GM21717 (cell line): ENCODE results near the gene MYO15A.
"Not testable (repeated sequence)": the region's sequence is repeated elsewhere in the genome, so short reads cannot be mapped to it uniquely, and the experiment has no call there.

Experiments
- ATAC-seq: cut with Tn5 transposase; IDR thresholded peaks from one replicate; pipeline ENCODE4 v1.9.1; 2021; ENCODE audit warnings: mild to moderate bottlenecking, moderate library complexity; ENCODE audit not compliant: unreplicated experiment

MYO15A gene

GRCh38 chr17:18203308-18203707 lies 94.8 kb downstream of the MYO15A start:
- no peak for ATAC-seq

GRCh38 chr17:18205861-18206260 lies 97.3 kb downstream of the MYO15A start:
- ATAC-seq = no peak

GRCh38 chr17:18206962-18207361 lies 98.4 kb downstream of the MYO15A start:
- no peak for ATAC-seq

GRCh38 chr17:18208092-18208491 lies 99.5 kb downstream of the MYO15A start:
- ATAC-seq = no peak

- no peak for ATAC-seq
Observed at GRCh38 chr17:18213666-18214270, 105.2 kb downstream of the MYO15A start.

GRCh38 chr17:18216906-18217305 lies 108.3 kb downstream of the MYO15A start:
- ATAC-seq = not testable (repeated sequence)

- ATAC-seq = no peak
Observed at GRCh38 chr17:18217412-18218015, 109.0 kb downstream of the MYO15A start.

- no peak for ATAC-seq
Observed at GRCh38 chr17:18218756-18219415, 110.3 kb downstream of the MYO15A start.

GRCh38 chr17:18224053-18224386 lies 115.5 kb downstream of the MYO15A start:
- ATAC-seq = no peak

- ATAC-seq = no peak
Observed at GRCh38 chr17:18224387-18225120, 116.0 kb downstream of the MYO15A start.

GRCh38 chr17:18225121-18225641 lies 116.6 kb downstream of the MYO15A start, which contains the start of gene LLGL1:
Gene LLGL1 (plus strand): TSS chr17:18225635. CDS start chr17:18225683, 48 bp downstream.
- peak; percentile 80 for ATAC-seq

GRCh38 chr17:18225642-18226283 lies 117.2 kb downstream of the MYO15A start:
- ATAC-seq = peak; percentile 13

- no peak for ATAC-seq
Observed at GRCh38 chr17:18226284-18226945, 117.9 kb downstream of the MYO15A start.

GRCh38 chr17:18227635-18228034 lies 119.1 kb downstream of the MYO15A start:
- ATAC-seq = no peak

- ATAC-seq = no peak
Observed at GRCh38 chr17:18228176-18228682, 119.7 kb downstream of the MYO15A start.

GRCh38 chr17:18229254-18229653 lies 120.7 kb downstream of the MYO15A start:
- ATAC-seq = no peak
